GM21717 (cell line): Measurements from ENCODE around the gene USP7.
"Not testable (repeated sequence)": the region's sequence is repeated elsewhere in the genome, so short reads cannot be mapped to it uniquely, and the experiment has no call there.

Experiments
- ATAC-seq: cut with Tn5 transposase; IDR thresholded peaks from one replicate; pipeline ENCODE4 v1.9.1; 2021; ENCODE audit warnings: mild to moderate bottlenecking, moderate library complexity; ENCODE audit not compliant: unreplicated experiment

The USP7 gene

GRCh38 chr16:8975039-8975438 is 11.3 kb upstream of the USP7 start:
- no peak for ATAC-seq

DNA sequence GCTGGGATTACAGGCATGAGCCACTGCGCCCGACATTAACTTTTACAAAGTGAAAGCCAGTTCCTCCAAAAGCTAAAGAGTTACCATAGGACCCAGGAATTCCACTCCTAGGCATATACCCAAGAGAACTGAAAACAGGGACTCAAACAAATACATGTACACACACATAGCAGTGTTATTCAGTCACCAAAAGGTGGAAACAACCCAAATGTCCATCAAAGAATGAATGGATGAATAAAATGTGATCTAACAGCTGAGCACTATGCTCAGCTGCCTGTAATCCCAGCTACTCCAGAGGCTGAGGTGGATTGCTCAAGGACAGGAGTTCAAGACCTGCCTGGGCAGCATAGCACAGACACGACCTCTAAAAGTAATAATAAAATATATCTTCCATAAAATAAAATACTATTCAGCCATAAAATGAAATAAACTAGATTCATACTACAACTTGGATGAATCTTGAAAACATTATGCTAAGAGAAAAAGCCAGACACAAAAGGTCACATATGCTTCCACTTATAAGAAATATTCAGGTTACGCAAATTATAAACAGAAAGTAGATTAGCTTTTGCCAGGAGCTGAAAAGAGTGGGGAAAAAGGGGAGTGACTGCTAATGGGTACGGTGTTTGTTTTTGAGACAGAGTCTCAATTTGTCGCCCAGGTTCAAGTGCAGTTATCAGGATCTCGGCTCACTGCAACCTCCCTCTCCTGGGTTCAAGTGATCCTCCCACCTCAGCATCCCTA is 9.3 kb upstream of the USP7 start:
- ATAC-seq = no peak

GRCh38 chr16:8971416-8971815 is 7.7 kb upstream of the USP7 start:
- no peak for ATAC-seq

DNA sequence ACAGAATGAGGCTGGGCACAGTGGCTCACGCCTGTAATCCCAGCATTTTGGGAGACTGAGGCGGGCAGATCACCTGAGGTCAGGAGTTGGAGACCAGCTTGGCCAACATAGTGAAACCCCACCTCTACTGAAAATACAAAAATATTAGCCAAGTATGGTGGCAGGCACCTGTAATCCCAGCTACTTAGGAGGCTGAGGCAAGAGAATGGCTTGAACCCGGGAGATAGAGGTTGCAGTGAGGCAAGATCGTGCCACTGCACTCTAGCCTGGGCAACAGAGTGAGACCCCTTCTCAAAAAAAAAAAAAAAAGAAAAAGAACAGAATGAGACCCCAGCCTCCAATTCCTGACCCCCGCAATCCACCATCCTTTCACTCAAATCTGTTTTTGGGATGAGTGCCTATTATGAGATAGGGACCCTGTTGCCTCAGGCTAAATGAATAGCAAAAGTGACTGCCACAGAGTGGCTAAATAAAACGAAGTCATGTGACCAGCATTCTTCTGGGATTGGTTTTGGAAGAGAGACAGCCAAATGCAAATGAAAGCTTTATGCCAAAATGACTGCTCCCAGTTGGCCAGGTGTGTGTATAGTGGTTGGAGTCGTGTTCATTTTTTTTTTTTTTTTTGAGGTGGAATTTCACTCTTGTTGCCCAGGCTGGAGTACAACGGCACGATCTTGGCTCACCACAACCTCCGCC is 5.6 kb upstream of the USP7 start:
- ATAC-seq = not testable (repeated sequence)

- ATAC-seq = not testable (repeated sequence)
Measured at GRCh38 chr16:8968054-8968453, 4.3 kb upstream of the USP7 start.

DNA sequence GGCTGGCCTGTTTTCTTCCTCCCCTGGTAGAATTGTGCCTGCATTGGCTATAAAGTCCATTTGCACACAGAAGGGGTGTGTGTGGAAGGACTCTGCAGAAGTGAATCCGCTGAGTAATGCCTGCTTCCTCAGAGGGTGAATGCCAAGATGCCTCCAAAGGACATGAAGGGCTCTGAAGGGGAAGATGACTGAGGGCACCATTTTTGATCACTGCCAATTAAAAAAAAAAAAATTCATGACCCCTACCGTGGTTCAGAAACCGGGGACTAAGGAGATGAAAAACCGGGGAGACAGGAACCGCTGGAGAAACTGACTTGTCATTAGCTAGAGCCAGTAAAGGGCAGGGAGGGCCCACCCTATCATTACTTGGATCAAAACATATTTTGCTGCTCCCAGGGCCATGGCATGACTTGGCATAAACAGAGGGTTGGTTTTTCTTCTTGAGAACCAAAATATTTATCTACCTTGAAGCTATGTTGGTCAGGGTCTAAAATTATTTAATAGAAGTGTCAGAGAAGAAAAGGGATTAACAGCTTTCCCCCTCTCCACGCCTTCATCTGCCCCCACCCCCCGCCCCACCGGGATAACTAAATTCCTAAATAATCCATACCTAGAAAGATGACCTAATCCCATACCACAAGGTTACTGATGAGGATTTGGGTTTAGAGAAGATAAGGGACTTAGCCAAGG is 3.6 kb upstream of the USP7 start:
- ATAC-seq = no peak

GRCh38 chr16:8966817-8967131 is 3.1 kb upstream of the USP7 start:
- ATAC-seq = no peak

DNA sequence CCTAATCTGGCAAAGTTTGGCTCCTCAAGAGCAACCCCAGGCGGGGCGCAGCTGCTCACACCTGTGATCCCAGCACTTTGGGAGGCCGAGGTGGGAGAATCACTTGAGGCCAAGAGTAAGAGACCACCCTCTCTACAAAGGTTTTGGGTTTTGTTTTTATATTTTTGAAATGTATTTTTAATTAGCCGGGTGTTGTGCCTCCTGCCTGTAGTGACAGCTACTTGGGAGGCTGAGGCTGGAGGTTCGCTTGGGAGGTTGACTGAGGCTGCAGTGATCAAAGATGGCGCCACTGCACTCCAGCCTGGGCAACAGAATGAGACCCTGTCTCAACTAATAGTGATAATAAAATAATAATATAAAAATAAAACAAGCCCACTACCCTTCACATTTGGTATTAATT is 756 bp upstream of the USP7 start:
- no peak for ATAC-seq

DNA sequence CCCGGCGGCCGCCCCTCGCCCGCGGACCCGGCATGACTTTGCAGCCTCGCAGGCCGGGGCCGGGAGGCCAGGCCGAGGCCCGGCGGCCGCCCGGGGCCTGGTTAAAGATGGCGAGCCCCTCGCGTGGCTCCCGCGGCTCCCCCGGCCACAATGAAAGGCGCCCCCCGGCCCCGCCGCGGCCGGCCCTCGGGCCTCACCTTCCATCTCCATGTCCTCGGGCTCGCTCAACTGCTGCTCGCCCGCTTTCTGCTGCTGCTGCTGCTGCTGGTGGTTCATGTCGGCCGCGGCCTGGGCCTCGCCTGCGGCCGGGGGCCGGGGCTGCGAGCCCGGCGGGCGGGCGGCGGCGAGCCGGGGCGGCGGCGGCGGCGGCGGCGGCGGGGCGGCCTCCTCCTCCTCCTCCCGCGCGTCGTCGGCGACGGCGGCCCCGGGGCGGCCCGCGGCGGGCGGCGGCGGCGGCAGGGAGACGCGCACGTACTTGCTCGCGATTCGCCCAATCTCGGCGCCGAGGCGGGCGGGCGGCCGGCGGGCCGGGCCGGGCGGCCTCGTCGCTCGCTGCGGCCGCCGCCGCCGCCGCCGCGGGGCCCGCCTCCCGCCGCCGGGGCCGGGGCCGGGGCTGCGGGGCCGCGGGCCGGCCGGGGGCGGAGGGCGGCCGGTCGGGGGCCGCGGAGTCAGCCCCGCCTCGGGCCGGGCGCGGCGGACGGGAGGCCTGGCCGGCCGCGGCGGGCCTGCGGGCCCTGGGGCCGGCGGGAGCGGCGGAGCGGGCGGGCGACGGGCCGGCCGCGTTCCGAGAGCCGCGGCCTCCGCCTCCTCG is 491 bp downstream of the USP7 start:
- ATAC-seq = peak; percentile 4

DNA sequence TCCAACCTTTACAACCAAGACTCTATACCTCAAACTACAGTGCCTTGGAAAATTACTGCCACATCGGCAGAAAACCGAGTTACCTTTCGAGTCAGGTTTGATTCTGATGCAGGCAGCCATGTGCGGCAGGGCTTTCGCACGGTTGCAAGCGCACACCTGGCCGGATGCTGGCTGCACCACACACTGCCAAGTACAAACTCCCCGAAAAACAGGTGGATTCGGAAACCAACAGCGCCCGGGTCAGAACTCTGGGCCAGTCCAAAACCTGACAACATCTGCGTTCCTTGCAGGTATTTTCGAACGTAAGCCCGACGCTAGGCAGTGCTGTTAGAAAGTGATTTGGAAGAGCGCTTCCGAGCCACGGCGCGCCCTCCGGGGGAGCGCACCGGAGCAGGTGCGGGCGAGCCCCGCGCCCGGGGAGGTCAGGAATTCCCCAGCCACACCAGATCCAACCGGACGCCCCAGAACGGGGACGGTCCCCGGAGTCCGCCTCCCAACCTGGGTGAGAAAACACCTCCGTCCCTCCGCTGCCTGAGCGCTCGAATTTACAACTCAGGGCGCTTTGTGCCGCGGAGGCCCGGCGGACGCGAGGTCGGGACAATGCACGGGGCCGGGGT is 1.2 kb downstream of the USP7 start:
- peak; percentile 29 for ATAC-seq

GRCh38 chr16:8961811-8962390 is 1.8 kb downstream of the USP7 start:
- ATAC-seq = no peak

DNA sequence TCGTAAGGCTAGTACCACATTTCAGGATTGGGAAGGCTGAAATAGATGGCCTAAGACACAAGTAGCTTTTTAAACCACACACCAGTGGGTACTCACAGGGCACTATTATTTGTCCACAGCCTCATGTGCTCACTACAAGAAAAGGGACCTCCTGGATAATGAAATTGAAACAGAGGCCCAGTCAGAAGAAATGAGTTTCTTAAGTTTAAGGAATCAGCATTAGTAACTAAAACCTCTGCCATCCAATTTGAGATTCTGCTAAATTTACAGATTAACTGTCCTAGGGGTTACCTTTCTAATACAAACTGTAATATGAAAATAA is 3.0 kb downstream of the USP7 start:
- no peak for ATAC-seq

DNA sequence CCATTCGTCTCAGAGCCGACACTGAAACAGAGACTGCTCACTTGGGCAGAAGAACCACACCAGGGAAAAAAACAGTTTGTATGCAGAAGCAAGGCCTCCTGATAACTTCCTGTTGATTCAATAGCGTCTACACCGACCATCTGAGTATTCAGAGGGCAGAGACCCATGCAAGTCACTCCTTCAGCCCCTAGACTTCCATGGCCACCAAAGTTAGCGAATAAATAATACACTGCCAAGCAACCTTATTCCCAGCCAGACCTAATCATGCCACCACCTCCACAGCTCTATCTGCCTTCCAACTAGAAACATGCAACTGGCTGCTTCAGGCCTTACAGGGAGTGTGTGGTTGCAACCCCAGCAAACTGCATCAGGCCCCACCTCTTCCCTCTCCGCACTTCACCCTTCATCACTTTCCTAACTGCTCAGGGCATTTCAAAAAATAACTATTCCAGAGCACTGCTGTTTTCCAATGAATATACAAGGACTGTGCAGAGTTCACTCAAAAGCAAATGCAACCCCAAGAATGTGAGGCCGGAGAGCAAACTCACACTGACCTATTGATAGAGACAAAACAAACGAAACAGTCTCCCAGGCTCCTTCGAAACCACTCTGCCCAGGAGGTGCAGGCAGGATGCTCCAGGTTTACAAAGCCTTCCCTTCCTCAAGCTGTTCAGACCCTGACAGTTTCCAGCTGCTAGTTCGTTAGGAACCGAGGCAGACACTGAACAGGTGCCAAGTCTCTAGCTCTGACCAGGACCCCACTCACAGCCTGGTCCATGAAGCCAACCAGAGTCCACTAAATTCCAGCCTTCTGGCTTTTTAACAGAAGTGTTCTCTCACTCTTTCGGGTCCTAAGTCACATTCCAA is 3.6 kb downstream of the USP7 start:
- no peak for ATAC-seq

DNA sequence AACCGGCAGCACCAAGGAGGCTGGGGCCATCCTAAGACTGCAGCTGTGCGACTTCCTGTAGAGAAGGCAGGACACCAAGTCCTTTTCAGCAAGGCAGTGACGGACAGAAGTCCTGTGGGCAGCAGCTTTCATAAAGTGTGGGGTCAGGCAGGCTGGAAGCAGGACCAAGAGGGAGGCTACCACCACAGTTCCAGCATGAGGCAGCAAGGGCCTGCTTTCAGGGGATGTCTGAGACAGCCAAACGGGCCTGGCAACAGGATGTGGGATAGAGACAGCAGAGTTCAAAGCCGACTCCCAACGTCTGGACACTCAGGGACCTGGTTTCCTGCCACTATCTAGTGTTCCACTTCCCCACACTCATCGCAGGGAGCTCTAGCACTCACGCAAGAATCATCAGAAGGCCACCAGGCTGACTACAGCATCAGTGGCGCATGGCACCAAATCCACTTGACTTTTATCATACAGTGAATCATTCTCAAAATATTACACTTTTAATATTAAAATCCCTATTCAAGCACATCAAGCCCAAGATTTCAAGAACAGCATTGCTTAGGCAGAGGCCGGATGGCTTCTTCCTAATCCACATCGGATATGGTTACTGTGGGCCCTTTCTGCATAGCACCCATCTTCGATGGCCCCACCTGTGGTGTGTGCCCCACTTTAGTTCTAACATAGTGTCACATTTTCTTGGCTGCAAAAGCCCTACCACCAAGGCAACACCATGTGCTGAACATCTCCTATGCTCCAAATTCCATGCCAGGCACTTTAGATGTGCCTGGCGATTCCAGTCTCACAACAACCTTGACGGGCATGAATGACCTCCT is 5.2 kb downstream of the USP7 start:
- no peak for ATAC-seq

GRCh38 chr16:8957509-8958157 is 6.1 kb downstream of the USP7 start:
- ATAC-seq = no peak

GRCh38 chr16:8957063-8957397 is 6.7 kb downstream of the USP7 start:
- no peak for ATAC-seq

DNA sequence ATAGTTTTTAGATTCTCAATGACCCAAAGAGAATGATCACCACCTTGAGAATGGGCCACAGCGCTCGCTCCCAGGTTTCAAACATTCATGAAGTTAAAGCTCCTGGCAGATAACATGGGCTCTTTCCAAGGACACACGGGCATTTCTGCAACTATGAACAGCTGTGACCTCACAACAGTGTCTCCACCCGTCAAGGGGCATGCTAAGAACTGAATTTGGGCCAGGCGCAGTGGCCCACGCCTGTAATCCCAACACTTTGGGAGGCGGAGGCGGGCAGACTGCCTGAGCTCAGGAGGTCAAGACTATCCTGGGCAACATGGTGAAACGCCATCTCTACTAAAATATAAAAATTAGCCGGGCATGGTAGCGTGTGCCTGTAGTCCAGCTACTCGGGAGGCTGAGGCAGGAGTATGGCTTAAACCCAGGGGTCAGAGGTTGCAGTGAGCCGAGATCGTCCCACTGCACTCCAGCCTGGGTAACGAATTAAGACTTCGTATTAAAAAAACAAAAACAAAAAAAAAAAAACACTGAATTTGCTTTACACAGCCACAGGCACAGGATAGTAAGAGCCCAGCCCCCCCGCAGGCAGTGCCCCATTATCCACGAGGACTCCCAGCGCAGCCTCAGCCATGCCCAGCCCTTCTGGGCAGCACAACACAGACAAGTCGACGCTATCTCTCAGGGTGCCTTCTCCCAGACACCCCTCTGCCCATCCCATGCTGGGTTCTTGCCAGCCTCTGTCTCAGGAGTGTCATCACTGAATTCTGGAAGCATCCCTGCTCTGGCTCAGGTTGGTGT is 7.2 kb downstream of the USP7 start:
- ATAC-seq = no peak

DNA sequence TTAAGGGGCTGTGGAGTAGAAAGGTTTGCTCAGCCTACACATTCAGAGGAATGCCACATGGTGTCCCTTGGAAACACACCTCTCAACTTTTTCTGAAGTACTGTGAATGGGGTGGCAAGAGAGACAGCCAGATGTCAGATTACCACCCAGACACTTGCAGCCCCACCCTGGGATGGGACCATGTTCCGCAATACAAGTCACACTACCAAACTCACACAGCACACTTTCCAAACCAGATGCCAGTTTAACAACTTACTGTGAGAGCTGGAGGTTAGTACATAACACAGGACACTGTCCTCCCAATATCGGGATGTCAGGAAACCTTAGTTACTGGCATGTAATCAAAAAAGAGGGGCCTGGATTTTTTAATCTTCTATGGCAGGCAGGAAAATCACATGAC is 7.9 kb downstream of the USP7 start:
- ATAC-seq = no peak
